GM10266 (cell line): ENCODE data around the gene GPR39.

Experiments used
- DNase-seq: peaks from one replicate; pipeline ENCODE4 v3.0.0; 2012; ENCODE audit errors: extremely low spot score
- TF ChIP-seq, protein P1 (sequence below): IDR thresholded peaks from 2 replicates; pipeline ENCODE4 v1.5.1; 2012; ENCODE audit warnings: mild to moderate bottlenecking, low read depth; ENCODE audit not compliant: control insufficient read depth, insufficient read depth; ENCODE audit errors: missing control alignments

Gene GPR39

DNA sequence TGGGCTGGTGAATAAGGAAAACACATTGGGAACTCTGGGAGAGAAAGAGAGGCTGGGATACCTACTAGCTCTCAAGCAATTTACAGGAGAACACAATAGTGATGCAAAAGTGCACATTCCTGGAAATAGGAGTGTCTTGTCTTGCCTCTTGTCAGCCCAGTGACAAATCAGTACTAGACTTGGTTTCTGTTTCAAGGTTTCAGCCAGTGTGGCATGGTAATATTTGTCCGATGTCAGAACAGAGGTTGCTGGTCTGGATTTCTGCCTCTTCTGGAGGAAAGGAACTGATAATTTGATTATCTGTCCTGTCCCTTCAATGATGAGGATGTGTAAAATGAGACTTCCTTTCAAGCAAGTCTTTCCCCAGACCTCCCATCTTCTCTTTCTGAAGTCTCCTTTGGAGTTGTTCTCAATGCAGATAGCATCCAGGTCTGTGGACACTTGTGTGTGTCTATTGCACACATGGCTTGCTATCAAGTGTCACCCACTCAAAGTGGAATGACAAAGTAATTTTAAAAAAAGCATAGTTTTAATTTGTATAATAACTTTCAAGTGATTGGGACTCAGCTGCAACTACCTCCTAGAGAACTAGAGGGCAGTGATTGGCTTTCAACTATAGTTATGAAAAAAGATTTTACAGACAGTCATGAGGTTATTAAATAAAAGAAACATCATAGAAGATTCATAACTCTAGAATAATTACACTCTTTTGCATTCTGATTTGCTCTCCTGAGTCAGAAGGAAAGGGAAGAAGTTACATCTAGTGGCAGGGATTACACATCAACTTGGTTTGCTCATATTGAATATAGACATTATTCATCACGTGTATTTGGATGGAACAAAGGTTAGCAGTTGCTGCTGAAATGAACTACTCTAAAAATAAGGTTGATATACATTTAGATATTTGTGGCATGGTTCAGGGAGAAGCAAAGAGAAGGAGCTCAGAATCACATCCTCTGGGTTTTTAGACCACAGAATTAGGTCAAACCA is 4.5 kb downstream of the GPR39 start:
- TF ChIP-seq, protein P1, sequence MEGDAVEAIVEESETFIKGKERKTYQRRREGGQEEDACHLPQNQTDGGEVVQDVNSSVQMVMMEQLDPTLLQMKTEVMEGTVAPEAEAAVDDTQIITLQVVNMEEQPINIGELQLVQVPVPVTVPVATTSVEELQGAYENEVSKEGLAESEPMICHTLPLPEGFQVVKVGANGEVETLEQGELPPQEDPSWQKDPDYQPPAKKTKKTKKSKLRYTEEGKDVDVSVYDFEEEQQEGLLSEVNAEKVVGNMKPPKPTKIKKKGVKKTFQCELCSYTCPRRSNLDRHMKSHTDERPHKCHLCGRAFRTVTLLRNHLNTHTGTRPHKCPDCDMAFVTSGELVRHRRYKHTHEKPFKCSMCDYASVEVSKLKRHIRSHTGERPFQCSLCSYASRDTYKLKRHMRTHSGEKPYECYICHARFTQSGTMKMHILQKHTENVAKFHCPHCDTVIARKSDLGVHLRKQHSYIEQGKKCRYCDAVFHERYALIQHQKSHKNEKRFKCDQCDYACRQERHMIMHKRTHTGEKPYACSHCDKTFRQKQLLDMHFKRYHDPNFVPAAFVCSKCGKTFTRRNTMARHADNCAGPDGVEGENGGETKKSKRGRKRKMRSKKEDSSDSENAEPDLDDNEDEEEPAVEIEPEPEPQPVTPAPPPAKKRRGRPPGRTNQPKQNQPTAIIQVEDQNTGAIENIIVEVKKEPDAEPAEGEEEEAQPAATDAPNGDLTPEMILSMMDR, result no peak
- DNase-seq, result no peak

DNA sequence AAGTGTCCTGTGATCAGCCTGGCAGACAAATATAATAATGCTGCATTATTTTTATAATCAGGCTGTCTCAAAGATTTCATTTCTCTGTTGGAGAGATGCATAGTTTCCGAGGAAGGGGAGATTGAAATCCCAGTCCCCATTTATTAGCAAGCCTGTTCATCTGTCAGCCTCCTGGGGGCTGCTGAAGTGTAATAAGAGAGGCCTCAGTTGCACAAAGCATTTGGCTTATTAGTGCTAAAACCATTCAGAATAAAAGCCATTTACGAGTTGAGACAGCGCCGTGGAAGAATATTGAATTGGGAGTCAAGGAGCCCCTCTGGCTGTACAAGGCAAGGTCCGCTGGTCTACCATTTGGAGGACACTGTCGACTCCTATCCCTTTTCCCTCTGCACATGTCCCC is 6.1 kb downstream of the GPR39 start:
- no peak for DNase-seq
- TF ChIP-seq, protein P1, result no peak

DNA sequence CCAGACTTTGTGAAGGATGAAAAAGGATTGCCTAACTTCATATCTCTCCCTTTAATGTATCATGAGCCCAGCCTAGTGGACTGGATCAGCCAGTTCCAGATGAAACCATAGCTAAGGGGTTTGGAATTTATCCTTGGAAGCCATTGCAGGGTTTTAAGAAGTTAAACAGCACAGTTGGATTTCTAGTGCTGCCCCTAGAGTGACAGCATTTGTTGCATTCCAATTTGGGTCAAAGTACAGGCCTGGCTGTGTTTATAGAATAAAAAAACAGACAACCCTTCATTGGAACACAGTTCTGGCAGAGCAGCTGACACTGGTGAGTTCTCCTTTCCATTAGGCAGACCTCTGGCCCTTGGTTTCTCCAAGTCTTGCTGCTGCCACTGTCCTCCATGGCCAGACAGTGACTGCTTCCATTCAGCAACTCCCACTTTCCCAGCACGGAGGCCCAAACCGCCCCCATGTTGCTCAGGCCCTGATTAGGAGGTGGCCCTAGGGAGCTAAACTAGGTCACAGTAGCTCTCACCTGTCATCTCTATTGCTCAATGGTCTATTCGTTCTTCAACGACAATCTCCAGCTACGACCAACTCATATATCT is 8.0 kb downstream of the GPR39 start:
- TF ChIP-seq, protein P1, result no peak
- no peak for DNase-seq

DNA sequence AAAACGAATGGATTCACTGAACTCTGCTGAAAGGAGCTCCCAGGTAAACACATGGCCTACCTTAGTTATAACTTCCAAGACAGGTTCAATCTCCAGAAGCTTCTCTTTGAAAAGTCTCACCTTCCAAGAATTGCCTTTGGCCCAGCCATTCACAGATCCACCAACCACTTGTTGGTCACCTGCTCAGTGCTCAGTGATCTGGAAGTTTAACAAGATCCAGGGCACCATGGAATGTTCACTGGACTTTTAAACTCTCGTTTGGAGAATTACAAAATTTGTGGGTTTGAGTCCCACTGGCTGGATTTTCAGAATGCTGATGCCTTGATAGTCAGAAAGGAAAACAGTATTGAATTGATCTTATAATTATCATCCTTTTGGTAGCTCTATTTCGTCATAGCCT is 9.4 kb downstream of the GPR39 start:
- TF ChIP-seq, protein P1, result no peak
- DNase-seq, result no peak

DNA sequence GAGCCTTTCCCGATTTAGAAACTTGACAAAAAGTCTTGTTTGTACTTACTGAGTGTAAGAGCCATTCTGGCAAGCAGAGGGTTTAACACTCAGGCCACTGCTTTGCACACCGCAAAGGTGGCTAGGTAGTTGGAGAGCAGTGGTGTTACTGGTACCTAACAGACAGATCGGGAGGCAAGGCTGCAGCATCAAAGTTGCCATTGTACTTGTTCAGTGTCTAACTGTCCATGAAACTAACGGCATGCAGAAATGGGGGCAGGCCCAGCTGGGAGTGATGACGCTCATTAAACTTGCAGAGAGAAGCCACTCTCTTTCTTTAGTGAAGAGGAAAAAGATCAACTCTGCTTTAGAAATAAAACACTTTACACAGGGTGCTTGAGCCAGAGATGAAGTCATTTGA is 10.1 kb downstream of the GPR39 start:
- no peak for DNase-seq
- TF ChIP-seq, protein P1, result no peak

DNA sequence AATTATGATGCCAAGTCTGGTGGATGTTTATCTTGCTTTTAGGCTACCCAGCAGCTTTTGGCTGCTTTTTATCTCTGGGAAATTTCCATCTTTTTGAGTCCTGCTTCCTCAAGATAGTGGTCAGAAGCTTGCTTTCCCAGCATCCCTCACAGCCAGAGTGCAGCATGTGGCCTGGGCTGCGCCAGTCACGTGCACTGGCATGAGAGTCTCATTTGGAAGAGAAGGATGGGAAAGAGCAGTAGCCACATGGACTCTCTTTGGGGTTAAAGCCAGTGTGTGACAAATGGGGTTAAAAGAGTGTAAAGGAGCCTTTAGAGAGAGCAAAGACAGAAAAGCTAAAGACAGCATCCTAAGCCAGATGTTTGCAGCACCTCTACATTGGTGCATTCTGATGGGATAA is 12.7 kb downstream of the GPR39 start:
- TF ChIP-seq, protein P1, result no peak
- no peak for DNase-seq

DNA sequence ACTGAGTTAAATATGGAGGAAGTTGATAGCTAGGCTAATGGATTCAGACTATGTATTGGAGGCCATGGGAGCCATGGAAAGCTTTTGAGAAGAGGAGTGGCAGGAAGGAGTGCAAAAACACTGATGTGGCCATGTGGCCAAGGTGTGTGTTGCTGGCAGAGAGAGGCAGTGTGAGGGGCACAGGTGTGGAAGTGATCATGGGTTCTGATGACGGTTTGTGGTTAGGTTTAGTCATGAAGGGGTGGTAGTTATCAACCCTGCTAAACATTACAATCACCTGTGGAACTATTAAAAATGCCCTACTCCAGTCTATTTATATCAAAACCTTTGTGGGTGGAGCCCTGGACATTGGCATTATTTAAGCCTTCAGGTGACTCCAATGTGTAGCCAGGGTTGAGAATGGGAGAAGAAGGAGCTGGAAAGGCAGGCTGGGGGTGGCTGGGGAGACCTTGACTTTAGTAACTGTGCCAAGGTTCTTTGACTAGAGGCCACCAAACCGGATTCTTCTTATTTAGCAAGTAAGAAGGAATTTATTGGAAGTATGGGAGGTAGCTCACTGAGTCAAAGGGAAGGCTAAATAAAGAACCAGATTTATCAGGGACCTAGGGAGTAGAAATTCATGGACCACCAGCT is 13.5 kb downstream of the GPR39 start:
- TF ChIP-seq, protein P1, result no peak
- DNase-seq, result no peak
